Cardiac fibroblast (primary cell): ENCODE results near the gene CYYR1.
"Not testable (repeated sequence)": the region's sequence is repeated elsewhere in the genome, so short reads cannot be mapped to it uniquely, and the experiment has no call there.

ENCODE experiments used
- DNase-seq, 2 donors: peaks; one replicate each; pipeline versions ENCODE4 v3.0.0 to v3.0.0-alpha.2; 2010; ENCODE audit warnings: low read depth in 2 of 2
- H3K4me3 ChIP-seq, 2 donors: replicated peaks in 1 of 2; 1 replicate in 1 of 2; 2 replicates in 1 of 2; pipeline ENCODE4 v1.5.1; 2011; ENCODE audit warnings: low read depth in 2 of 2, low read length in 2 of 2, mild to moderate bottlenecking in 2 of 2, moderate library complexity in 1 of 2
- CTCF ChIP-seq: IDR thresholded peaks from one replicate; pipeline ENCODE4 v1.5.1; 2011; ENCODE audit warnings: low read depth, mild to moderate bottlenecking, low read length, inconsistent platforms

Gene CYYR1

GRCh38 chr21:26461500-26461899, 111.6 kb downstream of the CYYR1 start:
- no peak for DNase-seq
- TF ChIP-seq CTCF = no peak

DNA sequence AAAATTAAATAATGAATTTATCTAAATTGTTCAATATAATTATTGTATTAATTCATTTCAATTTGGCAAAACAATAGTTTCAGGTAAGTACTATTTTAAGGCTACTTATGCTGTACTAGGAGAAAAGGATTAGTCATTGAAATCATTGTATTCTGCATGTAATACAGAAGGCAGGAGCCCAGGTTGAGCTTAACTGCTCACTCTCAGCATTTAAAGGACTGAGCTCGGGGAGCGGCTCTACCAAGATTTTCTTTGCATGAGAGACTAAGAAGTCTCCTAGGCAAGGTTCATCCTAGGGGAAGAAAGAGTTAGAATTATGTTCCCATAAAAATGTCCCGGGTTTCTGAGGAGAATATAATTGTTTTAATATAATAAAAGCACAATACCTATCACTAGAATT, 112.5 kb downstream of the CYYR1 start:
- no peak overlapping the region for H3K4me3 ChIP-seq
- TF ChIP-seq CTCF = no peak
- no peak for DNase-seq

More at GRCh38 chr21:26461500-26461899, 111.6 kb downstream of the CYYR1 start:
- no peak overlapping the region for H3K4me3 ChIP-seq

DNA sequence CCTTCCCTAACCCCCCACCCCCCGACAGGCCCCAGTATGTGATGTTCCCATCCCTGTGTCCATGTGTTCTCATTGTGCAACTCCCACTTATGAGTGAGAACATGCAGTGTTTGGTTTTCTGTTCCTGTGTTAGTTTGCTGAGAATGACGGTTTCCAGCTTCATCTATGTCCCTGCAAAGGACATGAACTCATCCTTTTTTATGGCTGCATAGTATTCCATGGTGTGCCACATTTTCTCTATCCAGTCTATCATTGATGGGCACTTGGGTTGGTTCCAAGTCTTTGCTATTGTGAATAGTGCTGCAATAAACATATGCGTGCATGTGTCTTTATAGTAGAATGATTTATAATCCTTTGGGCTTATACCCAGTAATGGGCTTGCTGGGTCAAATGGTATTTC, 114.2 kb downstream of the CYYR1 start:
- not testable (repeated sequence) for H3K4me3 ChIP-seq, DNase-seq

DNA sequence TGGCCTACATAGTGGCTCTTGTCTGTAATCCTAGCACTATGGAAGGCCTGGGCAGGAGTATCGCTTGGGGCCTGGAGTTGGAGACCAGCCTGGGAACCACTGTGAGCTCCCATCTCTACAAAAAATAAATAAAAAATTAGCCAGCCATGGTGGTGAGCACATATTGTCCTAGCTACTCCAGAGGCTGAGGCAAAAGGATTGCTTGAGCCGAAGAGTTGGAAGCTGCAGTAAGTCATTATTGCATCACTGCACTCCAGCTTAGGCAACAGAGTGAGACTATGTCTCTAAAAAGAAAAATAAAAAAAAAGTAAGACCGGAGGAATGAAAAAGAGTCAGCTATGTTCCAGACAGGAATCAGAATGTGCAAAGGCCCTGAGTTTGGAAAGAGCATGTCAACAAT, 115.3 kb downstream of the CYYR1 start:
- no peak overlapping the region for H3K4me3 ChIP-seq
- DNase-seq = peak; percentile 11 to 46
- TF ChIP-seq CTCF = no peak

DNA sequence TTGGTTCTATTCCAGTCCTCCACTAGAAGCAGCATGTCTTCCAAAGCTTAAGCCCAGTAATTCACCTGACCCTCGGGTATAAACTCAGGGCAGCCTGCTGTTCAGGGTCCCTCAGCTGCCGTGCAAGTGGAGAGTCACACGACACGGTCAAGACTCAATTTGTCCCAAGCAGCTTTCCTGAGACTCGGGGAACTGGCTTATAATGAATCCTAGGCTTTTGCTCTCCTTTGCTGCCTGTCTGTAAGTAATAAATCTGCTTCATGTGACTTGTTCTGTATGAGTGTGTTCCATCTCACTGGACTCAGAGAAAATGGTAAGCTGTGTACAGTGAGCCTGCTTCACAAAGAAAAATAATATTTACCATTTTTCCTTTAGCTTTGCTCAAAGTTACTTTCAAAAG, 119.8 kb downstream of the CYYR1 start:
- DNase-seq = no peak
- H3K4me3 ChIP-seq = no peak overlapping the region
- TF ChIP-seq CTCF = no peak

GRCh38 chr21:26451081-26451740, 121.9 kb downstream of the CYYR1 start:
- peak in 1 of 2 donors; percentile 32 for DNase-seq
- no peak overlapping the region for H3K4me3 ChIP-seq

DNA sequence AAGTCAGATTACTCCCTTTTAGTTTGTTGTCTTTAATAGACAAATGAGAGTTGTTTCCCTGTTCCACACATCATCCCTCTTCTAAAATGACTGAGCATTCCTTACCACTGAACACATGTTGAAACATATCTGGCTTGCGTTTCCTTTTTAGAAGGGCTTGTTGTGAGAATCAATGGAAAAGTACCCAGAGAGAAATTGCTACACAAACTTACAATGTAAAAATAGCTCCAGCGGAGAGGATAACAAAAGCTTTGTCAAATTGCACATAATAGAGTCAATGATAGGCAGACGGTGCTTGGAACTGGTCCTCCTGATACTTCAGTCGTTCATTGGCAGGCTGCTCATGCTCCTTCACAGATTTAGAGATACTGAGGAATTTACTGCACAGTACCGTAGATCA, 123.9 kb downstream of the CYYR1 start:
- peak; percentile 76 to 84 for DNase-seq
- no peak overlapping the region for H3K4me3 ChIP-seq
- TF ChIP-seq CTCF = no peak

More at GRCh38 chr21:26451081-26451740, 121.9 kb downstream of the CYYR1 start:
- no peak for TF ChIP-seq CTCF
